ENCODE data around the gene CD101. TPM values are rescaled to one million over a fixed set of nuclear protein-coding genes. Genes with fewer than 3 reads are reported as not detected.

CD101 gene
- total and polyA plus RNA-seq, 2 of the 8 experiments (the other 6 are each of a cell fraction or from before 2014, with no cell fraction given) = 1.1 to 1.2 TPM

DNA sequence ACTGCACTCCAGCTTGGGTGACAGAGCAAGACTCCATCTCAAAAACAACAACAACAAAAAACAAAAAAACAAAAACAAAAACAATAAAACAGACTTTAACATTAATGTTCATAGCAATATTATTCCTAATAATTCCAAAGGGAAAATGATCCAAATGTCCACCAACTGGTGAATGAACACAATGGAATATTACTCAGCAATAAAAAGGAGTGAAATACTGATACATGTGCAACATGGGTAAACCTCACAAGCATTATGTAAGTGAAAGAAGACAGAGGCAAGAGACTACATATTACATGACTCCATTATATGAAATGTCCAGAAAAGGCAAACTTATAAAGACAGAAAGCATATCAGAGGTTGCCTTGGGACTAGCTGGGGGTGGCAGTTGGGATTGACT is 52.5 kb downstream of the CD101 start:
- H2BK120ac ChIP-seq (replicated peaks; ENCODE audit: low read depth, low read length) = no peak overlapping the region
- no peak overlapping the region for H2BK15ac ChIP-seq (ENCODE audit: low read length)
- H2AFZ ChIP-seq (ENCODE audit: low read length) = no peak overlapping the region
- no peak overlapping the region for H3K56ac ChIP-seq (replicated peaks; ENCODE audit: insufficient read length, low read depth, low read length)
- peaks cover 0 to 3% (median 1%) of the 10 kb centered on the region in 4 experiments; a peak in 1 of 7 replicates for H3K4me1 ChIP-seq (replicated peaks in 1 of 4; ENCODE audit: control insufficient read depth in 3 of 4, insufficient read depth in 4 of 4, low read length in 3 of 4)
- no peak overlapping the region for H3K4me2 ChIP-seq (ENCODE audit: insufficient read depth in 1 of 2, low read depth in 2 of 2, low read length in 2 of 2)
- H3K23ac ChIP-seq (ENCODE audit: insufficient read length) = no peak overlapping the region
- CTCF ChIA-PET (ENCODE audit: partially characterized antibody) = interaction anchor here (0.6 to 1.4 kb wide), 7 partner anchors 50 to 482 kb away, joined by 3 to 6 read pairs (median 3); no protein-coding TSS in a partner anchor
- H3K79me1 ChIP-seq (ENCODE audit: low read depth, low read length) = no peaks in the 10 kb centered on the region
- DNase-seq (ENCODE audit: low read depth in 1 of 2, low spot score in 2 of 2) = no peak
- no peak overlapping the region for H2BK5ac ChIP-seq (ENCODE audit: low read depth, low read length)
- H4K5ac ChIP-seq (ENCODE audit: insufficient read length, low read depth, low read length) = no peak overlapping the region
- H4K8ac ChIP-seq (ENCODE audit: extremely low read depth, insufficient read depth, low read length) = no peak overlapping the region
- TF ChIP-seq POLR2AphosphoS5 (IDR thresholded peaks at IDR 0.05; ENCODE audit: low read depth, low read length) (no peak), RAD21 (IDR thresholded peaks at IDR 0.05 in 1 of 2, conservative IDR thresholded peaks at IDR 0.05 in 1 of 2; ENCODE audit: low read depth in 2 of 2, low read length in 2 of 2) (no peak), CBX5 (IDR thresholded peaks at IDR 0.05; ENCODE audit: low read depth, low read length) (no peak), RNF2 (IDR thresholded peaks at IDR 0.05; ENCODE audit: borderline replicate concordance, low read depth, low read length, missing control alignments, poor library complexity, severe bottlenecking) (no peak), BRCA1 (IDR thresholded peaks at IDR 0.05; ENCODE audit: low read depth, low read length) (no peak), NRF1 (IDR thresholded peaks at IDR 0.05; ENCODE audit: low read depth, low read length) (no peak)
- H3K9me3 ChIP-seq (ENCODE audit: insufficient read depth in 2 of 2, low read depth in 1 of 2, low read length in 1 of 2) = no peaks in the 10 kb centered on the region
- no peak overlapping the region for H2AK5ac ChIP-seq (ENCODE audit: low read depth, low read length)
- no peak overlapping the region for H3K4me3 ChIP-seq (ENCODE audit: extremely low read depth in 1 of 4, insufficient read depth in 2 of 4, low read depth in 3 of 4, low read length in 4 of 4)
- no peak overlapping the region for H3K9ac ChIP-seq (replicated peaks in 1 of 4; ENCODE audit: extremely low read depth in 1 of 4, low read depth in 3 of 4, low read length in 3 of 4)
- H3K36me3 ChIP-seq (ENCODE audit: control insufficient read depth in 2 of 4, insufficient read depth in 4 of 4, low read length in 3 of 4) = no peaks in the 10 kb centered on the region
- H3K23me2 ChIP-seq (ENCODE audit: low read depth, low read length) = no peaks in the 10 kb centered on the region
- no peak overlapping the region for H2BK20ac ChIP-seq (ENCODE audit: low read length)
- H3K14ac ChIP-seq (ENCODE audit: insufficient read length) = no peak overlapping the region
- POLR2A ChIA-PET (ENCODE audit: partially characterized antibody) = no interaction called here
- no peak overlapping the region for H2BK12ac ChIP-seq (ENCODE audit: low read depth, low read length)
- H4K91ac ChIP-seq (replicated peaks; ENCODE audit: insufficient read length, low read length) = no peak overlapping the region
- H4K20me1 ChIP-seq (replicated peaks in 1 of 2; ENCODE audit: control insufficient read depth in 1 of 2, insufficient read depth in 2 of 2, low read length in 2 of 2) = no peaks in the 10 kb centered on the region
- FAIRE-seq = no peak
- no peak overlapping the region for H3K18ac ChIP-seq (ENCODE audit: extremely low read depth, low read length)
- H3K27me3 ChIP-seq (replicated peaks in 1 of 4; ENCODE audit: control insufficient read depth in 3 of 4, extremely low read depth in 1 of 4, insufficient read depth in 3 of 4, low read length in 3 of 4) = no peaks in the 10 kb centered on the region
- H3K27ac ChIP-seq (ENCODE audit: low read depth, low read length) = no peak overlapping the region
- H3K79me2 ChIP-seq (ENCODE audit: control insufficient read depth in 1 of 2, insufficient read depth in 2 of 2, low read length in 2 of 2) = peaks cover 0 to 6% of the 10 kb centered on the region in 2 experiments; a peak in 1 of 4 replicates
- H3K4ac ChIP-seq (replicated peaks; ENCODE audit: insufficient read length, low read depth, low read length) = no peak overlapping the region
